Activated naive CD4-positive, alpha-beta T cell treated with anti-CD3 and anti-CD28 coated beads, Interleukin-2, amount 50 U/mL, for 72 hours (primary cell): ENCODE data around the gene SNX33. TPM values are rescaled to one million over a fixed set of nuclear protein-coding genes. Genes with fewer than 3 reads are reported as not detected.
"Not testable (repeated sequence)": the region's sequence is repeated elsewhere in the genome, so short reads cannot be mapped to it uniquely, and the experiment has no call there.

ENCODE experiments used
- ATAC-seq, 2 donors: fragments of 150-1000 bp; cut with Tn5 transposase; 2 replicates each; pipeline ENCODE4 v1.10.0; 2021; ENCODE audit warnings: mild to moderate bottlenecking in 2 of 2, moderate library complexity in 2 of 2
- DNase-seq, 2 donors: peaks; one replicate each; pipeline ENCODE4 v3.0.0; 2021 to 2022; ENCODE audit warnings: low spot score in 2 of 2
- H3K27ac Mint-ChIP-seq, 2 donors: one replicate each; pipeline ENCODE4 v1.8.0; 2022; ENCODE audit warnings: mild to moderate bottlenecking in 2 of 2, mixed read lengths in 2 of 2
- H3K36me3 Mint-ChIP-seq, 2 donors: one replicate each; pipeline ENCODE4 v1.8.0; 2022; ENCODE audit warnings: mixed read lengths in 2 of 2
- H3K9me3 Mint-ChIP-seq, 2 donors: one replicate each; pipeline ENCODE4 v1.8.0; 2022; ENCODE audit warnings: mixed read lengths in 2 of 2
- total RNA-seq, 2 donors: library from RNA; stranded (reverse); gene quantifications; one replicate each; pipeline ENCODE4 v1.2.3, GENCODE V29; 2022

Gene SNX33
- total RNA-seq, 2 donors from 2014 or later = 3.1 to 4.0 TPM

- H3K9me3 Mint-ChIP-seq, H3K36me3 Mint-ChIP-seq, H3K27ac Mint-ChIP-seq: not testable (repeated sequence)
- DNase-seq (peak; percentile 70 to 95), ATAC-seq (peak; percentile 75 to 80)
Measured at GRCh38 chr15:75686212-75686642, 38.5 kb downstream of the SNX33 start.

GRCh38 chr15:75687486-75688277 lies 40.0 kb downstream of the SNX33 start:
- Mint-ChIP-seq H3K36me3 (no peaks in the 10 kb centered on the region), H3K27ac (no peak overlapping the region), H3K9me3 (no peaks in the 10 kb centered on the region)
- DNase-seq (no peak), ATAC-seq (no peak)

- H3K9me3 Mint-ChIP-seq = no peaks in the 10 kb centered on the region
- no peak for DNase-seq
- H3K27ac Mint-ChIP-seq = no peak overlapping the region
- ATAC-seq = no peak
- H3K36me3 Mint-ChIP-seq = no peaks in the 10 kb centered on the region
Measured at GRCh38 chr15:75688278-75688557, 40.5 kb downstream of the SNX33 start.

- H3K9me3 Mint-ChIP-seq = no peaks in the 10 kb centered on the region
- ATAC-seq (no peak), DNase-seq (no peak)
- no peaks in the 10 kb centered on the region for H3K36me3 Mint-ChIP-seq
- H3K27ac Mint-ChIP-seq = no peak overlapping the region
Measured at GRCh38 chr15:75688831-75689230, 41.1 kb downstream of the SNX33 start.

GRCh38 chr15:75689429-75689828 lies 41.7 kb downstream of the SNX33 start:
- ATAC-seq = not testable (repeated sequence)

GRCh38 chr15:75692311-75692710 lies 44.6 kb downstream of the SNX33 start:
- not testable (repeated sequence) for H3K36me3 Mint-ChIP-seq, H3K9me3 Mint-ChIP-seq, H3K27ac Mint-ChIP-seq, ATAC-seq, DNase-seq

More at GRCh38 chr15:75689429-75689828, 41.7 kb downstream of the SNX33 start:
- H3K27ac Mint-ChIP-seq, DNase-seq, H3K9me3 Mint-ChIP-seq, H3K36me3 Mint-ChIP-seq: not testable (repeated sequence)

- not testable (repeated sequence) for H3K9me3 Mint-ChIP-seq, H3K27ac Mint-ChIP-seq, DNase-seq, H3K36me3 Mint-ChIP-seq, ATAC-seq
Measured at GRCh38 chr15:75693028-75693427, 45.3 kb downstream of the SNX33 start.

- ATAC-seq (no peak), DNase-seq (no peak)
- H3K27ac Mint-ChIP-seq = no peak overlapping the region
- no peaks in the 10 kb centered on the region for H3K36me3 Mint-ChIP-seq
- no peaks in the 10 kb centered on the region for H3K9me3 Mint-ChIP-seq
Measured at GRCh38 chr15:75693501-75694240, 46.0 kb downstream of the SNX33 start.

- Mint-ChIP-seq H3K9me3 (no peaks in the 10 kb centered on the region), H3K27ac (peak overlapping the region; percentile 22 to 67), H3K36me3 (no peaks in the 10 kb centered on the region)
- DNase-seq (no peak), ATAC-seq (no peak)
Measured at GRCh38 chr15:75694241-75695182, 46.8 kb downstream of the SNX33 start.

- ATAC-seq (no peak), DNase-seq (no peak)
- peak overlapping the region; percentile 22 to 67 for H3K27ac Mint-ChIP-seq
- no peaks in the 10 kb centered on the region for H3K9me3 Mint-ChIP-seq
- H3K36me3 Mint-ChIP-seq = no peaks in the 10 kb centered on the region
Measured at GRCh38 chr15:75695220-75695619, 47.5 kb downstream of the SNX33 start.

GRCh38 chr15:75695634-75696310 lies 48.1 kb downstream of the SNX33 start:
- DNase-seq (no peak), ATAC-seq (no peak)
- peak overlapping the region; percentile 22 to 67 for H3K27ac Mint-ChIP-seq
- H3K36me3 Mint-ChIP-seq = no peaks in the 10 kb centered on the region
- H3K9me3 Mint-ChIP-seq = no peaks in the 10 kb centered on the region

- H3K9me3 Mint-ChIP-seq = no peaks in the 10 kb centered on the region
- no peak for ATAC-seq
- DNase-seq = no peak
Measured at GRCh38 chr15:75696311-75696720, 48.6 kb downstream of the SNX33 start.

GRCh38 chr15:75696854-75697259 lies 49.1 kb downstream of the SNX33 start:
- no peak for ATAC-seq
- Mint-ChIP-seq H3K27ac (no peak overlapping the region), H3K36me3 (no peaks in the 10 kb centered on the region), H3K9me3 (no peaks in the 10 kb centered on the region)
- DNase-seq = no peak

More at GRCh38 chr15:75696311-75696720, 48.6 kb downstream of the SNX33 start:
- H3K27ac Mint-ChIP-seq = no peak overlapping the region
- no peaks in the 10 kb centered on the region for H3K36me3 Mint-ChIP-seq

- H3K36me3 Mint-ChIP-seq = no peaks in the 10 kb centered on the region
- no peak overlapping the region for H3K27ac Mint-ChIP-seq
- DNase-seq (no peak), ATAC-seq (no peak)
- no peaks in the 10 kb centered on the region for H3K9me3 Mint-ChIP-seq
Measured at GRCh38 chr15:75697523-75697922, 49.8 kb downstream of the SNX33 start.

GRCh38 chr15:75697974-75698747 lies 50.4 kb downstream of the SNX33 start:
- not testable (repeated sequence) for H3K9me3 Mint-ChIP-seq, H3K36me3 Mint-ChIP-seq, ATAC-seq, H3K27ac Mint-ChIP-seq, DNase-seq

- ATAC-seq, DNase-seq, H3K9me3 Mint-ChIP-seq, H3K36me3 Mint-ChIP-seq, H3K27ac Mint-ChIP-seq: not testable (repeated sequence)
Measured at GRCh38 chr15:75699517-75699916, 51.8 kb downstream of the SNX33 start.
